HG03108 (cell line): ENCODE data around the gene CPZ.
"Not testable (repeated sequence)": the region's sequence is repeated elsewhere in the genome, so short reads cannot be mapped to it uniquely, and the experiment has no call there.

Experiments used
- ATAC-seq: cut with Tn5 transposase; IDR thresholded peaks from one replicate; pipeline ENCODE4 v1.9.1; 2021; ENCODE audit warnings: moderate library complexity; ENCODE audit not compliant: unreplicated experiment

The CPZ gene

GRCh38 chr4:8556341-8557150 lies 36.0 kb upstream of the CPZ start:
- no peak for ATAC-seq

- no peak for ATAC-seq
These were observed 35.2 kb upstream of the CPZ start for GRCh38 chr4:8557151-8558076.

- no peak for ATAC-seq
These were observed 34.2 kb upstream of the CPZ start for GRCh38 chr4:8558080-8558960.

GRCh38 chr4:8559011-8559410 lies 33.6 kb upstream of the CPZ start:
- no peak for ATAC-seq

- ATAC-seq = no peak
These were observed 32.9 kb upstream of the CPZ start for GRCh38 chr4:8559524-8560264.

- no peak for ATAC-seq
These were observed 32.1 kb upstream of the CPZ start for GRCh38 chr4:8560265-8561047.

- ATAC-seq = no peak
These were observed 28.0 kb upstream of the CPZ start for GRCh38 chr4:8564595-8564994.

GRCh38 chr4:8568068-8568668 lies 24.4 kb upstream of the CPZ start:
- no peak for ATAC-seq

GRCh38 chr4:8570201-8570600 lies 22.4 kb upstream of the CPZ start:
- ATAC-seq = no peak

GRCh38 chr4:8571702-8572685 lies 20.6 kb upstream of the CPZ start:
- no peak for ATAC-seq

GRCh38 chr4:8573266-8573665 lies 19.3 kb upstream of the CPZ start:
- no peak for ATAC-seq

- no peak for ATAC-seq
These were observed 17.7 kb upstream of the CPZ start for GRCh38 chr4:8574796-8575370.

GRCh38 chr4:8575457-8575856 lies 17.1 kb upstream of the CPZ start:
- no peak for ATAC-seq

- not testable (repeated sequence) for ATAC-seq
These were observed 16.0 kb upstream of the CPZ start for GRCh38 chr4:8576591-8576990.

- no peak for ATAC-seq
These were observed 15.5 kb upstream of the CPZ start for GRCh38 chr4:8577046-8577445.

- no peak for ATAC-seq
These were observed 14.6 kb upstream of the CPZ start for GRCh38 chr4:8577972-8578371.

- ATAC-seq = no peak
These were observed 13.8 kb upstream of the CPZ start for GRCh38 chr4:8578717-8579116.
